Lower lobe of right lung (tissue), 2 donors: ENCODE results near the gene RAD51B. TPM values are rescaled to one million over a fixed set of nuclear protein-coding genes. Genes with fewer than 3 reads are reported as not detected.

ENCODE experiments used
- ATAC-seq, 2 donors: fragments of 200-7000 bp; cut with Tn5 transposase; one replicate each; pipeline ENCODE4 v1.9.1; 2020 to 2022; ENCODE audit warnings: mild to moderate bottlenecking in 2 of 2, moderate library complexity in 2 of 2
- DNase-seq: peaks from one replicate; pipeline ENCODE4 v3.0.0-alpha.2; 2020
- H3K27ac ChIP-seq: fragments of 200-600 bp; one replicate; pipeline ENCODE4 v1.8.0; 2022
- H3K27me3 ChIP-seq: fragments of 200-600 bp; one replicate; pipeline ENCODE4 v1.8.0; 2022; ENCODE audit warnings: low read depth
- H3K36me3 ChIP-seq: fragments of 200-600 bp; one replicate; pipeline ENCODE4 v1.8.0; 2022; ENCODE audit warnings: mild to moderate bottlenecking
- H3K4me1 ChIP-seq: fragments of 200-600 bp; one replicate; pipeline ENCODE4 v1.8.0; 2022
- H3K4me3 ChIP-seq: fragments of 200-600 bp; one replicate; pipeline ENCODE4 v1.8.0; 2022; ENCODE audit warnings: mild to moderate bottlenecking
- H3K9me3 ChIP-seq: fragments of 200-600 bp; one replicate; pipeline ENCODE4 v1.8.0; 2022
- intact Hi-C: fragments of 100-400 bp; cut with DNase I; formaldehyde crosslinking; loops from one replicate; pipeline ENCODE4 v1.11.0; 2022
- total RNA-seq: library from RNA; stranded (reverse); fragmentation: NEBNext Ultra II Directional; extraction: Animal tissue kit (Norgen Biotek cat#: 25700); gene quantifications from one replicate; pipeline ENCODE4 v1.2.1, GENCODE V29; 2021
- TF ChIP-seq, protein P1 (sequence below): fragments of 200-600 bp; IDR thresholded peaks from one replicate; pipeline ENCODE4 v1.8.0; 2022; ENCODE audit warnings: antibody characterized with exemption, mild to moderate bottlenecking
- donor health status: DM: no; HTN: yes; CAD: no; lungs with severe emphysema.

Gene RAD51B
- total RNA-seq, 1 donor from 2014 or later, result 22.2 TPM

DNA sequence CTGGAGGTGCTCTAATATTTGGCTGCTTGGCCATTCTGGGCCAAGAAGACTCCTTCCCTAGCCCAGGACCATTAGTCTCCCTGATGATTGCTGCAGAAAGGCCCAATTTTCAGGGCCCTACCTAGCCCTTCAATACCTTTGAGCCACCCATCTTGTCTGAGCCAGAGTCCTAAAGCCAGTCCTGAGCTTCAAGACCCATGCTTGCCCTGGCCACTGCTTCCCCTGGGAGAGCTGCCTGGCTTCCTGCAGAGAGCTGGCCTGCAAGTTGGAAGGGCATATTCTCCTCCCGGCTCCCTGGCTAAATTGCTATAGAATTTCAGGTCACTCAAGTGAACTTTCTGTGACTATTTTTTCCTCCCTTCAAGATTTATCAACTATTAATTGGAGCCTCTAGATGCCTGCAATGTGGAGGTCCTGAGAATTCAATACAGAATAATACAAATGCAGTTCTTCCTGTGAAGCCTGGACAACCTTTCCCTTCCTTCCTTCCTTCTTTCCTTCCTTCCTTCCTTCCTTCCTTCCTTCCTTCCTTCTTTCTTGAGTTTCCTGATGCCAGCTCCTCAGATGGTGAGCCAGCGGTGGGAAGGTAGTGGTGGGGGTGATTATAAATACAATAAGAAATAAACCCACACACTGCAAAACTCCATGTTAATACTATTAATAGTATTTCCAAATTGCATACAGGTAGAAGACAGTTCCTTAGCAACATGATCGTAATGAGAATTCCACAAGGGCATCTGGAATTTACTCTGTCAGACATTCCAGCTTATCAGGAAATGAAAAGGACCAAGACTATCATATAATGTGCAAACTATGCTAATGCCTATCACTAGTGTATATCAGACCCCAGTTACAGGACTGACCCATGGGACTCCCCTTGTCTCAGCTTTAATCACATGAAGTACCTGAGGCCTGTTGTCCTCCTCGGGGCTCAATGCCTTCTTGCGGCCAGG lies 865.2 kb downstream of the RAD51B start:
- H3K9me3 ChIP-seq, result no peaks in the 10 kb centered on the region
- intact Hi-C loops, result no loop called here
- no peaks in the 10 kb centered on the region for H3K36me3 ChIP-seq
- TF ChIP-seq, protein P1, sequence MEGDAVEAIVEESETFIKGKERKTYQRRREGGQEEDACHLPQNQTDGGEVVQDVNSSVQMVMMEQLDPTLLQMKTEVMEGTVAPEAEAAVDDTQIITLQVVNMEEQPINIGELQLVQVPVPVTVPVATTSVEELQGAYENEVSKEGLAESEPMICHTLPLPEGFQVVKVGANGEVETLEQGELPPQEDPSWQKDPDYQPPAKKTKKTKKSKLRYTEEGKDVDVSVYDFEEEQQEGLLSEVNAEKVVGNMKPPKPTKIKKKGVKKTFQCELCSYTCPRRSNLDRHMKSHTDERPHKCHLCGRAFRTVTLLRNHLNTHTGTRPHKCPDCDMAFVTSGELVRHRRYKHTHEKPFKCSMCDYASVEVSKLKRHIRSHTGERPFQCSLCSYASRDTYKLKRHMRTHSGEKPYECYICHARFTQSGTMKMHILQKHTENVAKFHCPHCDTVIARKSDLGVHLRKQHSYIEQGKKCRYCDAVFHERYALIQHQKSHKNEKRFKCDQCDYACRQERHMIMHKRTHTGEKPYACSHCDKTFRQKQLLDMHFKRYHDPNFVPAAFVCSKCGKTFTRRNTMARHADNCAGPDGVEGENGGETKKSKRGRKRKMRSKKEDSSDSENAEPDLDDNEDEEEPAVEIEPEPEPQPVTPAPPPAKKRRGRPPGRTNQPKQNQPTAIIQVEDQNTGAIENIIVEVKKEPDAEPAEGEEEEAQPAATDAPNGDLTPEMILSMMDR, result no peak
- H3K27ac ChIP-seq, result peak overlapping the region; percentile 80
- no peaks in the 10 kb centered on the region for H3K27me3 ChIP-seq
- no peak overlapping the region for H3K4me3 ChIP-seq
- H3K4me1 ChIP-seq, result peaks cover 55% of the 10 kb centered on the region
- ATAC-seq (no peak), DNase-seq (no peak)

DNA sequence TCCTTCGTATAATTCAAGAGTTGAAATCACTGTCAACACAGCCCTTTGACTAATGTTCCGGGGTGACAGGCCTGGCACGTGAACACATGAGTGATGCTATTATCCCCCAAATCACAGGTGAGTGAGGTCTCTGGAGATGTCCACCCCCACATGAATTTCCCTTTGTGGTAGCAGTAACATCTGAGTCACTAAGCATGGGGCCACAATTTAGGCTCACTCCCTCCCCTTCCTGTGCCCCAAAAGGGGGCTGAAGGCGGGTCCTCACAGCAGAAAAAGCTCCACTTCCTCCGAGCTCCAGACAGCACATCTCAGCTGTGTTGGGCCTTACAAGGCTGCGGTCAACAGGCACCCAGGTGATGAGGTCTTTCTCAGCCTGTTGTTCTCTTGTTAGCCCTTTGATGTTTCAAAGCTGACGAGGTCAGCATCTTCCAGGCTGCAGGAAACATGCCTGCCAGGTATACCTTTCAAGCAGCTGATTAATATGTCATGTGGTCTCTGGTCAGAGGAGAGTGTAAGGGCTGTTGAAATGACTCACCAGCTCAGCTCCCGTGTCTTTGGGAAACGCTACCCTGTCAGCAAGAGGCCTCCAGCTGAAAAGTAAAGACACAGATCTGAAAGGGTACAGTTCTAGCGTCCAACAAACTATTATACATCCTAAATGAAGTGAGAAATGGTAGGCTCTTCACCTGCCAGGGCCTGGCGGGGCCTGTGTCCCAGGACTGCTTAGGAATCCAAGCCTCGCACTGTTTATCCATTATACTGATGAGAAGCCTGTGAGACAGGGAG lies 866.0 kb downstream of the RAD51B start:
- Histone ChIP-seq H3K27me3 (no peaks in the 10 kb centered on the region), H3K4me1 (peaks cover 52% of the 10 kb centered on the region), H3K36me3 (no peaks in the 10 kb centered on the region), H3K4me3 (no peak overlapping the region), H3K27ac (peak overlapping the region; percentile 51), H3K9me3 (no peaks in the 10 kb centered on the region)
- intact Hi-C loops, result no loop called here
- peak; percentile 58 to 62 for ATAC-seq
- no peak for DNase-seq
- TF ChIP-seq, protein P1, result no peak

DNA sequence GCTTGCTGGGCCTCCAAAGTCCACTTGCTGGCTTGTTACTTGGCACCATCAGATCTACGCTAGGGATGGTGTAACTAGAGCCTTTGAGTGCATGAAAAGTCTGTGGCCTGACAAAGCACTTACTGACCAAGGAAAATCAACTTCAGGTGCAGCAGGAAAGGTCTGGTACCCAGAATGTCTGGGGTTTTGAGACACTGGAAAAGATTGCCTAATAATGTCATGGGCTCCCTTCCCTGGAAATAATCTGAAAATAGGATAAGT lies 866.6 kb downstream of the RAD51B start:
- Histone ChIP-seq H3K27ac (peak overlapping the region; percentile 8), H3K4me1 (peaks cover 47% of the 10 kb centered on the region), H3K36me3 (no peaks in the 10 kb centered on the region), H3K27me3 (no peaks in the 10 kb centered on the region), H3K4me3 (no peak overlapping the region), H3K9me3 (no peaks in the 10 kb centered on the region)
- DNase-seq (no peak), ATAC-seq (no peak)
- intact Hi-C loops, result no loop called here
- TF ChIP-seq, protein P1, result no peak

DNA sequence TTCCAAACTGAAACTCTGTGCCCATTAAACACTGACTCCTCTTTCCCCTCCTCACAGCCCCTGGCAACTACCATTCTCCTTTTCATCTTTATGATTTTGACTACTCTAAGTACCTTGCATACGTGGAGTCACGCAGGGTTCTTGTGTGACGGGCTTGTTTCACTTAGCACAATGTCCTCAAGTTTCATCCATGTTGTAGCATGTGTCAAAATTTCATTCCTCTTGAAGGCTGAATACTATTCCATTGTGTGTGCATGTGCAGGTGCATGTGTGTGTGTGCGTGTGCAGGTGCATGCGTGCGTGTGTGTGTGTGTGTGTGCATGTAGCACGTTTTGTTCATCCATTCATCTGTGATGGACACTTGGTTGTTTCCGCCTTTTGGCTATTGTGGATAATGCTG lies 867.1 kb downstream of the RAD51B start:
- ATAC-seq (no peak), DNase-seq (no peak)
- TF ChIP-seq, protein P1, result no peak
- Histone ChIP-seq H3K27me3 (no peaks in the 10 kb centered on the region), H3K4me1 (peaks cover 41% of the 10 kb centered on the region), H3K36me3 (no peaks in the 10 kb centered on the region), H3K9me3 (no peaks in the 10 kb centered on the region), H3K4me3 (no peak overlapping the region), H3K27ac (no peak overlapping the region)
- intact Hi-C loops, result no loop called here

DNA sequence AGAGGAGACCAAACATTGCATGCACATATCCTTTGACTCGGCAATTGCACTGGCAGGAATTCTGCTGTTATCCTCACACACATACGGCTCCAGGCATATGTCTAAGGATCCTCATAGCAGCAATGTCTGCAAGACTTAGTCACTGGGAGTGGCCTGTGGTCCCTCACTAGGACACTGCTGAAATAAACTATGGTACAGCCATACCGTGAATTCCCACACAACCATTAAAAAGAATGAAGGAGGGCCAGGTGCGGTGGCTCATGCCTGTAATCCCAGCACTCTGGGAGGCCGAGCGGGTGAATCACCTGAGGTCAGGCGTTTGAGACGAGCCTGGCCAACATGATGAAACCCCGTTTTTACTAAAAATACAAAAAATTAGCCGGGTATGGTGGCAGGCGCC lies 868.2 kb downstream of the RAD51B start:
- ATAC-seq, result no peak
- intact Hi-C loops, result no loop called here

More for the DNA sequence above, 868.2 kb downstream of the RAD51B start:
- TF ChIP-seq, protein P1, result no peak
- DNase-seq, result no peak
- Histone ChIP-seq H3K27me3 (no peaks in the 10 kb centered on the region), H3K4me1 (peaks cover 37% of the 10 kb centered on the region), H3K36me3 (no peaks in the 10 kb centered on the region), H3K27ac (no peak overlapping the region), H3K4me3 (no peak overlapping the region), H3K9me3 (no peaks in the 10 kb centered on the region)
